BE2C (cell line): ENCODE measurements around the gene ERICH2.
"Not testable (repeated sequence)": the region's sequence is repeated elsewhere in the genome, so short reads cannot be mapped to it uniquely, and the experiment has no call there.

Source experiments
- DNase-seq: peaks from one replicate; pipeline ENCODE4 v3.0.0-alpha.2; 2020
- H3K27me3 ChIP-seq: fragments of 250-450 bp; sonication (Bioruptor Pico); 2 replicates; pipeline ENCODE4 v1.5.1; 2020; ENCODE audit warnings: mild to moderate bottlenecking
- H3K36me3 ChIP-seq: fragments of 250-450 bp; sonication (Bioruptor Pico); 2 replicates; pipeline ENCODE4 v1.5.1; 2020; ENCODE audit warnings: mild to moderate bottlenecking
- H3K4me1 ChIP-seq: fragments of 250-450 bp; sonication (Bioruptor Pico); 2 replicates; pipeline ENCODE4 v1.5.1; 2020
- H3K4me3 ChIP-seq: 2 replicates; pipeline ENCODE4 v1.5.1; 2011; ENCODE audit warnings: low read depth, low read length
- H3K9me3 ChIP-seq: fragments of 250-450 bp; sonication (Bioruptor Pico); 2 replicates; pipeline ENCODE4 v1.5.1; 2020
- CTCF ChIP-seq: IDR thresholded peaks from 2 replicates; pipeline ENCODE4 v1.5.1; 2012; ENCODE audit warnings: mild to moderate bottlenecking, low read depth, low read length

ERICH2 gene

GRCh38 chr2:170742000-170742399 lies 28.2 kb upstream of the ERICH2 start:
- no peak for TF ChIP-seq CTCF
- no peaks in the 10 kb centered on the region for H3K27me3 ChIP-seq
- no peaks in the 10 kb centered on the region for H3K4me1 ChIP-seq
- H3K9me3 ChIP-seq = no peaks in the 10 kb centered on the region
- no peaks in the 10 kb centered on the region for H3K36me3 ChIP-seq
- no peak overlapping the region for H3K4me3 ChIP-seq
- no peak for DNase-seq

- no peaks in the 10 kb centered on the region for H3K9me3 ChIP-seq
- no peaks in the 10 kb centered on the region for H3K27me3 ChIP-seq
- no peak for DNase-seq
- no peak overlapping the region for H3K4me3 ChIP-seq
- no peaks in the 10 kb centered on the region for H3K36me3 ChIP-seq
- no peak for TF ChIP-seq CTCF
- no peaks in the 10 kb centered on the region for H3K4me1 ChIP-seq
Measured at GRCh38 chr2:170742896-170743529, 27.2 kb upstream of the ERICH2 start.

GRCh38 chr2:170743530-170744239 lies 26.5 kb upstream of the ERICH2 start:
- Histone ChIP-seq H3K27me3 (no peaks in the 10 kb centered on the region), H3K36me3 (no peaks in the 10 kb centered on the region), H3K4me1 (no peaks in the 10 kb centered on the region), H3K9me3 (no peaks in the 10 kb centered on the region), H3K4me3 (no peak overlapping the region)
- no peak for DNase-seq
- no peak for TF ChIP-seq CTCF

- no peaks in the 10 kb centered on the region for H3K27me3 ChIP-seq
- H3K4me3 ChIP-seq = no peak overlapping the region
- H3K9me3 ChIP-seq = no peaks in the 10 kb centered on the region
- no peak for TF ChIP-seq CTCF
- no peaks in the 10 kb centered on the region for H3K36me3 ChIP-seq
- no peaks in the 10 kb centered on the region for H3K4me1 ChIP-seq
- no peak for DNase-seq
Measured at GRCh38 chr2:170744248-170745002, 25.8 kb upstream of the ERICH2 start.

- Histone ChIP-seq H3K27me3 (no peaks in the 10 kb centered on the region), H3K36me3 (no peaks in the 10 kb centered on the region), H3K4me3 (no peak overlapping the region), H3K9me3 (no peaks in the 10 kb centered on the region), H3K4me1 (no peaks in the 10 kb centered on the region)
- DNase-seq = no peak
- TF ChIP-seq CTCF = no peak
Measured at GRCh38 chr2:170745305-170745704, 24.9 kb upstream of the ERICH2 start.

- no peaks in the 10 kb centered on the region for H3K4me1 ChIP-seq
- no peak overlapping the region for H3K4me3 ChIP-seq
- no peak for DNase-seq
- no peak for TF ChIP-seq CTCF
- no peaks in the 10 kb centered on the region for H3K36me3 ChIP-seq
- no peaks in the 10 kb centered on the region for H3K27me3 ChIP-seq
- H3K9me3 ChIP-seq = no peaks in the 10 kb centered on the region
Measured at GRCh38 chr2:170747921-170748320, 22.3 kb upstream of the ERICH2 start.

DNA sequence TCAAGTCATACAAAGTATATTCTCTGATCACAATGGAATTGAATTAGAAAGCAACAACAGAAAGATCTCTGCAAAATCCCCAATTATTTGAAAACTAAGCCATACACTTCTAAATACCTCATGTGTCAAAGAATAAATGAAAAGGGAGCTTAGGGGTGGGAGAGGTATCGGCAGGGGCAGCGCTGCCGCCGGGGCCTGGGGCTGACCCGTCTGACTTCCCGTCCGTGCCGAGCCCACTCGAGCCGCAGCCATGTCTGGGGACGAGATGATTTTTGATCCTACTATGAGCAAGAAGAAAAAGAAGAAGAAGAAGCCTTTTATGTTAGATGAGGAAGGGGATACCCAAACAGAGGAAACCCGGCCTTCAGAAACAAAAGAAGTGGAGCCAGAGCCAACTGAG lies 18.6 kb upstream of the ERICH2 start:
- H3K4me3 ChIP-seq, H3K4me1 ChIP-seq, H3K36me3 ChIP-seq, DNase-seq, H3K9me3 ChIP-seq, H3K27me3 ChIP-seq: not testable (repeated sequence)
